Smooth muscle cell (in vitro differentiated cells): ENCODE data around the gene BAD. TPM values are rescaled to one million over a fixed set of nuclear protein-coding genes. Genes with fewer than 3 reads are reported as not detected.
"Not testable (repeated sequence)": the region's sequence is repeated elsewhere in the genome, so short reads cannot be mapped to it uniquely, and the experiment has no call there.

Source experiments
- DNase-seq: peaks from one replicate; lab custom pipeline; 2025; ENCODE audit not compliant: unreplicated experiment; lab: John Stamatoyannopoulos, UW
- H2AFZ ChIP-seq: fragments of 200-600 bp; sonication (generic); 2 replicates; pipeline ENCODE4 v1.6.0; 2016; ENCODE audit warnings: antibody characterized with exemption, low read depth, mild to moderate bottlenecking
- H3F3A ChIP-seq: fragments of 200-600 bp; sonication (generic); 2 replicates; pipeline ENCODE4 v1.6.0; 2017; ENCODE audit warnings: antibody characterized with exemption, low read depth
- H3K27ac ChIP-seq: fragments of 200-600 bp; sonication (generic); 2 replicates; pipeline ENCODE4 v1.5.1; 2016; ENCODE audit warnings: low read depth, mild to moderate bottlenecking
- H3K27me3 ChIP-seq: fragments of 200-600 bp; sonication (generic); 2 replicates; pipeline ENCODE4 v1.6.1; 2016; ENCODE audit warnings: low read depth, mild to moderate bottlenecking
- H3K36me3 ChIP-seq: fragments of 200-600 bp; sonication (generic); 2 replicates; pipeline ENCODE4 v1.5.1; 2016; ENCODE audit warnings: low read depth
- H3K4me1 ChIP-seq: fragments of 200-600 bp; sonication (generic); 2 replicates; pipeline ENCODE4 v1.5.1; 2016; ENCODE audit warnings: low read depth
- H3K4me2 ChIP-seq: fragments of 200-600 bp; sonication (generic); 2 replicates; pipeline ENCODE4 v1.6.0; 2016; ENCODE audit warnings: mild to moderate bottlenecking
- H3K4me3 ChIP-seq: fragments of 200-600 bp; sonication (generic); 2 replicates; pipeline ENCODE4 v1.5.1; 2016; ENCODE audit warnings: mild to moderate bottlenecking
- H3K79me2 ChIP-seq: fragments of 200-600 bp; sonication (generic); 2 replicates; pipeline ENCODE4 v1.6.0; 2016; ENCODE audit warnings: low read depth, mild to moderate bottlenecking
- H3K9ac ChIP-seq: fragments of 200-600 bp; sonication (generic); 2 replicates; pipeline ENCODE4 v1.6.0; 2016; ENCODE audit warnings: low read depth
- H3K9me3 ChIP-seq: fragments of 200-600 bp; sonication (generic); replicated peaks from 2 replicates; pipeline ENCODE4 v1.5.1; 2016; ENCODE audit warnings: low read depth
- H4K20me1 ChIP-seq: fragments of 200-600 bp; sonication (generic); 2 replicates; pipeline ENCODE4 v1.6.0; 2016; ENCODE audit warnings: low read depth
- WGBS: methylation state at CpG from one replicate; pipeline ENCODE4 v1.1.7; 2016; ENCODE audit warnings: low lambda C conversion rate; 5-methylcytosine and 5-hydroxymethylcytosine counted together
- polyA plus RNA-seq: library from polyadenylated mRNA; unstranded; fragments of >200 nt; fragmentation: Nextera tagmentation; extraction: Ambion mirVana; gene quantifications from 2 replicates; pipeline ENCODE4 v1.2.1, GENCODE V29; 2016
- total RNA-seq: library from RNA; depleted of rRNA; stranded (reverse); fragments of >200 nt; gene quantifications from 2 replicates; pipeline ENCODE4 v1.2.3, GENCODE V29; 2014
- TF ChIP-seq, protein P1 (sequence below): fragments of 200-600 bp; sonication (generic); IDR thresholded peaks from 2 replicates; pipeline ENCODE4 v1.5.1; 2017; ENCODE audit warnings: borderline replicate concordance, mild to moderate bottlenecking, antibody characterized with exemption; ENCODE audit not compliant: insufficient read depth, poor library complexity, severe bottlenecking

Gene BAD
- total and polyA plus RNA-seq, 2 experiments from 2014 or later, result 65.8 to 117 TPM

DNA sequence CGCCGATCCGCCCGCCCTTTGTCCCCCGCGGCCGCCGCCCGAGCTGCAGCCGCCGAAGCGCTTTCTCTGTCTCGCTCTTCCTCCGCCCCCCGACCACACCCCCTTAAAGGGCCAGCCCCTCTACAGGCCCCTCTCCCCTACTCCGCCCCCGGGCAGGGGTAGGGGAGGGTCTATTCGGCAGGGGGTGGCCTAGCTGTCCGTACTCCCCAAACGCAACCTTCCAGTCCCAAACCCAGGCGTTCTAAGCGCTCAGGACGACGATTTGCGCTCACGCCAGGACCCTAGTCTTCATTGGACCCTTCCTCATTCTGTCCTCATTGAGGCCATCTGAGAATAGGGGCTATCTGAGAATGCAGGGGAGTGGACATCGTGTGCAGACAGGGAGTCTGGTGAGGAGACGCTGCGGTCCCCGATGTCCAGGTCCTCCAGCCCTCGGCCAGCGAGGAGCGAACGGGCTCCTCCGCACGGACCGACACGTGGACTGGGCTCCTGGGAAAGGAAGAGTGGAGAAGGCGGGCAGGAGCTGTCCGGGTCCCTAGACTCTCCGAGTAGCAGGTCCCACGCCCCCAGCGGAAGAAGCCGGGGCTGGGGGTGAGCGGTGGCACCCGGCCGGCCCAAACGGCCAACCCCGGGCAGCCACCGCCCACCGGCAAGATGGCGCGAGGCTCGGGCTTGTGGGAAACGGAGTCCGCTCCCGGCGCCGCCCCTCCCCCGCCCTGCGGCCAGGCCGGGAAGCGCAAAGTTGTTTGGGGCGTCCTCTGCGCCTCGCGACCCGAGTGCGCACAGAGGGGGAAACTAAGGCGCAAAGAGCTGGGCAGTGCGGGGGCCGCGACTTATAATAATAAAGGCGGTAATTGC is 37.4 kb downstream of the BAD start, which contains the start of gene PPP1R14B:
TSS of gene PPP1R14B (minus strand) at position 73 of the 858 bp plus-strand sequence. CDS start 270 bp downstream, outside the sequence.
- 1% methylated on average over 43 of the region's 74 CpGs for WGBS
- Histone ChIP-seq H3K9ac (peak within 1 kb of the TSS; percentile 80), H3K27ac (peak within 1 kb of the TSS; percentile 87), H3K79me2 (peaks cover 25% of the 10 kb centered on the region), H3K9me3 (no peaks in the 10 kb centered on the region), H3K4me1 (peaks cover 25% of the 10 kb centered on the region), H3K4me2 (peak within 1 kb of the TSS; percentile 92), H3K27me3 (no peaks in the 10 kb centered on the region), H2AFZ (peak within 1 kb of the TSS; percentile 59), H3K36me3 (no peaks in the 10 kb centered on the region), H3F3A (peaks cover 7% of the 10 kb centered on the region), H3K4me3 (peak within 1 kb of the TSS; percentile 63), H4K20me1 (peaks cover 28% of the 10 kb centered on the region)
- peak; percentile 72 for DNase-seq
- TF ChIP-seq, protein P1, sequence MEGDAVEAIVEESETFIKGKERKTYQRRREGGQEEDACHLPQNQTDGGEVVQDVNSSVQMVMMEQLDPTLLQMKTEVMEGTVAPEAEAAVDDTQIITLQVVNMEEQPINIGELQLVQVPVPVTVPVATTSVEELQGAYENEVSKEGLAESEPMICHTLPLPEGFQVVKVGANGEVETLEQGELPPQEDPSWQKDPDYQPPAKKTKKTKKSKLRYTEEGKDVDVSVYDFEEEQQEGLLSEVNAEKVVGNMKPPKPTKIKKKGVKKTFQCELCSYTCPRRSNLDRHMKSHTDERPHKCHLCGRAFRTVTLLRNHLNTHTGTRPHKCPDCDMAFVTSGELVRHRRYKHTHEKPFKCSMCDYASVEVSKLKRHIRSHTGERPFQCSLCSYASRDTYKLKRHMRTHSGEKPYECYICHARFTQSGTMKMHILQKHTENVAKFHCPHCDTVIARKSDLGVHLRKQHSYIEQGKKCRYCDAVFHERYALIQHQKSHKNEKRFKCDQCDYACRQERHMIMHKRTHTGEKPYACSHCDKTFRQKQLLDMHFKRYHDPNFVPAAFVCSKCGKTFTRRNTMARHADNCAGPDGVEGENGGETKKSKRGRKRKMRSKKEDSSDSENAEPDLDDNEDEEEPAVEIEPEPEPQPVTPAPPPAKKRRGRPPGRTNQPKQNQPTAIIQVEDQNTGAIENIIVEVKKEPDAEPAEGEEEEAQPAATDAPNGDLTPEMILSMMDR, result no peak

DNA sequence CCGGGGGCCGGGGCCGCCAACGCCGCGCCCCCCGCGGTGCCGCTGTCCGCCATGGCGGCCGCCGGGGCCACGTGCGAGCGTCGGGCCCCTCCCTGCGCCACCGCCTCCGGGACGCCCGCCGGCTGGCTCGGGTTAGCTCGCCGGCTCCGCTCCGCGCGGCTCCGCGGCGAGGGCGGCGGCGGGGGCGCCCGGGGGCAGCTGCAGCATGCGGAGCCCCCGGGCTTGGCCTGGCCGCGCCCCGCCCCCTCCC is 37.9 kb downstream of the BAD start:
- H3K4me2 ChIP-seq, H3F3A ChIP-seq, DNase-seq, H3K27me3 ChIP-seq, H3K9ac ChIP-seq, H3K36me3 ChIP-seq, H3K9me3 ChIP-seq, H2AFZ ChIP-seq: not testable (repeated sequence)
- peak overlapping the region; percentile 63 for H3K4me3 ChIP-seq
- peak overlapping the region; percentile 87 for H3K27ac ChIP-seq
- WGBS, result 0% methylated on average over 20 of the region's 43 CpGs
- peaks cover 19% of the 10 kb centered on the region for H3K79me2 ChIP-seq
- H3K4me1 ChIP-seq, result peaks cover 25% of the 10 kb centered on the region
- H4K20me1 ChIP-seq, result peaks cover 30% of the 10 kb centered on the region

DNA sequence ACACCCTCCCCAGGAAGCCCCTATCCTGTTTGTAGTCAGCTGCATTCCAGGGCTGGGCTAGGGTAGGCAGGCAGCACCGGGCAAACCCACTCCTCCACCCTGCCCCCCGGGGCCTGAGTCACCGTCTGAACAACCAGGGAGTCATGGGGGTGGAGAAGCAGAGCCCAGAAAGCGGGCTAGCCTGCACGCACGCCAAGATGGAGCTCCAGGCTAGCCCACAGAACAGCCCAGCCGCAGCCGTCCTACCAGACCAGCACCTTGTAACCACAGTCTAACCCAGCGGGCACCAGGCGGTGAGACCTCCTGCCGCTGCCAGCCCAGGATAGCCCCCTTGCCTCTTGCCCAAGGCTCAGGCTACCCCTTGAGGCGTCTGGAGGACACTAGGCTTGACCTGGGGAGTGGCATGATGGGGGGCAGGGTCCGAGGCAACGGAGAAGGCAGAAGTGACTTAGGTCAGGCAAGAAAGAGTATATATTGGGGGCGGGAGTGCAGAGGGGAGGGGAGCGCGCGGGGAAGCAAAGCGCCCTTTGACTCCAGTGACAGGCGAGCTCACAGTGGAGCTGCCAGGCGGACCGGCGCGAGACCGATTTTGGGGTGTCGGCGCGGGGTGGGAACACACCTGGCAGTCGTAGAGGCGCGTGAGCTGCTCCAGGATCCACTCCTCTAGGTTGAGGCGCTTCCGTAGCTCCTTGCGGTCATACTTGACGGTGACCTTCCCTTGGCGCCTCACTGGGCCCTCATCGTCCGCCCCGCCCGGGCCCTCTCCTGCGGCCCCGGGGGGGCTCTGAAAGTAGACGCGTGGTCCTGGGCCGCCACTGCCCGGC is 38.5 kb downstream of the BAD start:
- no peaks in the 10 kb centered on the region for H3K9me3 ChIP-seq
- TF ChIP-seq, protein P1, result no peak
- peak overlapping the region; percentile 87 for H3K27ac ChIP-seq
- WGBS, result 1% methylated on average over 45 of the region's 46 CpGs
- peak overlapping the region; percentile 63 for H3K4me3 ChIP-seq
- peak overlapping the region; percentile 89 for H3K4me2 ChIP-seq
- H3K9ac ChIP-seq, result peak overlapping the region; percentile 80
- H3K27me3 ChIP-seq, result no peaks in the 10 kb centered on the region
- no peaks in the 10 kb centered on the region for H3K36me3 ChIP-seq
- H3K4me1 ChIP-seq, result peaks cover 25% of the 10 kb centered on the region
- peaks cover 19% of the 10 kb centered on the region for H3K79me2 ChIP-seq
- H4K20me1 ChIP-seq, result peaks cover 30% of the 10 kb centered on the region
- DNase-seq, result peak; percentile 33
- H3F3A ChIP-seq, result peaks cover 7% of the 10 kb centered on the region
- no peak overlapping the region for H2AFZ ChIP-seq

DNA sequence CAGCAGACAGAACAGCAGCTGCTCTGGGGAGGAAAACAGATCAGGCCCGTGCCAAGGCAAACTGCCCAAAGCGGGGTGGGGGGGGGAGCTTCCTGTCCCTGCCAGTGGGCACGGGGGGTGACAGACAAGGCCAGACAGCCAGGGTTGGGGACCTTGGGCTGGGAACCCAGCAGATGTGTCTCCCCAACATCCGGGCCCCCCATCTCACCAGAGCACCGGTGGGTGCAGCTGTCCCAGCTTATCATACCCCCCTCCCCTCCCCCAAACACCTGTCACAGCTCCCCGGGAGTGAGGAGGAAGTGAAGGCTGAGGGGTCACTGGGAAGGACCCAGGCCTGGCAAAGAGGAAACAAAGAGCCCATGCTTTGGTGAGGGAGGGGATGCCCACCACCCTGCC is 39.1 kb downstream of the BAD start:
- no peak overlapping the region for H2AFZ ChIP-seq
- H3K4me2 ChIP-seq, result peak overlapping the region; percentile 89
- peak overlapping the region; percentile 87 for H3K27ac ChIP-seq
- no peak for DNase-seq
- H3K79me2 ChIP-seq, result peaks cover 19% of the 10 kb centered on the region
- peaks cover 30% of the 10 kb centered on the region for H4K20me1 ChIP-seq
- TF ChIP-seq, protein P1, result no peak
- no peaks in the 10 kb centered on the region for H3K36me3 ChIP-seq
- peak overlapping the region; percentile 63 for H3K4me3 ChIP-seq
- no peaks in the 10 kb centered on the region for H3K9me3 ChIP-seq
- 23% methylated on average over 5 of the region's 6 CpGs for WGBS
- H3K27me3 ChIP-seq, result no peaks in the 10 kb centered on the region
- H3F3A ChIP-seq, result peaks cover 7% of the 10 kb centered on the region
- H3K4me1 ChIP-seq, result peaks cover 21% of the 10 kb centered on the region
- peak overlapping the region; percentile 74 for H3K9ac ChIP-seq
